Heart left ventricle (tissue), 13 donors: ENCODE results near the gene SNX24.

ENCODE experiments used
- CTCF ChIP-seq, 12 donors: fragments of 200-600 bp; sonication (generic) in 4 of 12; IDR thresholded peaks; one replicate each; pipeline versions ENCODE4 v1.5.0 to v1.8.0; 2018 to 2022; ENCODE audit warnings: antibody characterized with exemption in 12 of 12, mild to moderate bottlenecking in 5 of 12
- POLR2A ChIP-seq, 2 donors: fragments of 450-650 bp; IDR thresholded peaks; one replicate each; pipeline ENCODE4 v1.6.1; 2017; ENCODE audit warnings: antibody characterized with exemption in 2 of 2, mild to moderate bottlenecking in 2 of 2, moderate library complexity in 2 of 2
- donor health status: ischemic (EF 13 %, LVEDD 7.1; RV severe dilation, severe dysfunction).
- donor health status: DM: no; HTN: yes; CAD: no.
- donor health status: DM: no; HTN: no; CAD: no.
- donor health status: ischemic (EF 25% LVEDD 6.9; RV normal size, moderate dysfunction).
- donor health status: ischemic (EF 25% LVEDD 5.7; RV mildly dilated, moderate dysfunction).
- donor health status: ischemic (EF 35%, LVEDD 5.7; RV mildly dilated, moderate dysfunction).
- donor health status: nonischemic (EF 11% LVEDD 7.7; RV severe dilation, severe dysfunction).
- donor health status: DM: yes; HTN: yes; CAD: no.
- donor health status: PGD.
- donor health status: ischemic (EF 29% LVEDD 5.4; RV normal size, mild dysfunction).
- donor health status: nonischemic (EF 23%, LVEDD 6.1; RV moderate dilation, normal function).

GRCh38 chr5:122864400-122864799 lies 19.0 kb downstream of the SNX24 start:
- TF ChIP-seq CTCF (IDR thresholded peaks at IDR 0.05) (no peak), POLR2A (IDR thresholded peaks at IDR 0.05) (no peak)
